Measurements from ENCODE around the gene TMIGD1. TPM values are rescaled to one million over a fixed set of nuclear protein-coding genes. Genes with fewer than 3 reads are reported as not detected.
"Not testable (repeated sequence)": the region's sequence is repeated elsewhere in the genome, so short reads cannot be mapped to it uniquely, and the experiment has no call there.

The TMIGD1 gene
- total RNA-seq, 1 donor from 2014 or later, result not detected

DNA sequence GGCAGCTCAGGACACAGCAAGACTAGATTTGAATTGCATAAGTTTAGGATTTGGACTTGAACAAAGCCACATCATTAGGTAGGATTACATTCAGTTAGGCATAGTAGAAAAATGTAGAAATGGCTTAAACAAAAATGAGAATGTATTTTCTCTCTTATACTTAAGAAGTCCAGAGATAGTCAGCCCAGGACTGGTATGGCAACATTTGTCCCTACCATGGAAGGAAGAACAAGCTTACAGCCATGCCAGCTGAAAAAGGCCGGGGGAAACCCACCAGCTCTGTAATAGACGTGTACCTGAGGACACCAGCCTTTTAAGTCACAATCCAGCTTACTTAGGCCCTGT lies 11.2 kb upstream of the TMIGD1 start:
- H3K4me3 ChIP-seq, result no peak overlapping the region
- Mint-ChIP-seq H3K9me3 (no peaks in the 10 kb centered on the region), H3K27ac (no peak overlapping the region), H3K36me3 (no peaks in the 10 kb centered on the region), H3K27me3 (ENCODE audit: insufficient read depth, low read depth) (no peaks in the 10 kb centered on the region), H3K4me1 (peaks cover 27% of the 10 kb centered on the region), H3K4me3 (no peak overlapping the region)
- H3F3A ChIP-seq (ENCODE audit: low read depth), result peaks cover 11% of the 10 kb centered on the region
- H3K4me1 ChIP-seq, result peaks cover 7% of the 10 kb centered on the region
- no peak overlapping the region for H3K4me2 ChIP-seq
- H3K79me2 ChIP-seq (ENCODE audit: low read depth), result no peaks in the 10 kb centered on the region
- H3K9ac ChIP-seq, result no peak overlapping the region
- no peaks in the 10 kb centered on the region for H3K36me3 ChIP-seq
- H3K27me3 ChIP-seq, result no peaks in the 10 kb centered on the region
- no peaks in the 10 kb centered on the region for H4K20me1 ChIP-seq (ENCODE audit: low read depth)
- DNase-seq (ENCODE audit: low spot score), result no peak
- H3K27ac ChIP-seq, result no peak overlapping the region
- TF ChIP-seq, protein P1, sequence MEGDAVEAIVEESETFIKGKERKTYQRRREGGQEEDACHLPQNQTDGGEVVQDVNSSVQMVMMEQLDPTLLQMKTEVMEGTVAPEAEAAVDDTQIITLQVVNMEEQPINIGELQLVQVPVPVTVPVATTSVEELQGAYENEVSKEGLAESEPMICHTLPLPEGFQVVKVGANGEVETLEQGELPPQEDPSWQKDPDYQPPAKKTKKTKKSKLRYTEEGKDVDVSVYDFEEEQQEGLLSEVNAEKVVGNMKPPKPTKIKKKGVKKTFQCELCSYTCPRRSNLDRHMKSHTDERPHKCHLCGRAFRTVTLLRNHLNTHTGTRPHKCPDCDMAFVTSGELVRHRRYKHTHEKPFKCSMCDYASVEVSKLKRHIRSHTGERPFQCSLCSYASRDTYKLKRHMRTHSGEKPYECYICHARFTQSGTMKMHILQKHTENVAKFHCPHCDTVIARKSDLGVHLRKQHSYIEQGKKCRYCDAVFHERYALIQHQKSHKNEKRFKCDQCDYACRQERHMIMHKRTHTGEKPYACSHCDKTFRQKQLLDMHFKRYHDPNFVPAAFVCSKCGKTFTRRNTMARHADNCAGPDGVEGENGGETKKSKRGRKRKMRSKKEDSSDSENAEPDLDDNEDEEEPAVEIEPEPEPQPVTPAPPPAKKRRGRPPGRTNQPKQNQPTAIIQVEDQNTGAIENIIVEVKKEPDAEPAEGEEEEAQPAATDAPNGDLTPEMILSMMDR (IDR thresholded peaks at IDR 0.05), result no peak
- no peak for TF ChIP-seq EZH2 (IDR thresholded peaks at IDR 0.05)
- TF ChIP-seq EZH2phosphoT487 (IDR thresholded peaks at IDR 0.05), result no peak
- H2AFZ ChIP-seq (replicated peaks), result no peak overlapping the region
- H3K9me3 ChIP-seq (ENCODE audit: low read depth), result no peaks in the 10 kb centered on the region

DNA sequence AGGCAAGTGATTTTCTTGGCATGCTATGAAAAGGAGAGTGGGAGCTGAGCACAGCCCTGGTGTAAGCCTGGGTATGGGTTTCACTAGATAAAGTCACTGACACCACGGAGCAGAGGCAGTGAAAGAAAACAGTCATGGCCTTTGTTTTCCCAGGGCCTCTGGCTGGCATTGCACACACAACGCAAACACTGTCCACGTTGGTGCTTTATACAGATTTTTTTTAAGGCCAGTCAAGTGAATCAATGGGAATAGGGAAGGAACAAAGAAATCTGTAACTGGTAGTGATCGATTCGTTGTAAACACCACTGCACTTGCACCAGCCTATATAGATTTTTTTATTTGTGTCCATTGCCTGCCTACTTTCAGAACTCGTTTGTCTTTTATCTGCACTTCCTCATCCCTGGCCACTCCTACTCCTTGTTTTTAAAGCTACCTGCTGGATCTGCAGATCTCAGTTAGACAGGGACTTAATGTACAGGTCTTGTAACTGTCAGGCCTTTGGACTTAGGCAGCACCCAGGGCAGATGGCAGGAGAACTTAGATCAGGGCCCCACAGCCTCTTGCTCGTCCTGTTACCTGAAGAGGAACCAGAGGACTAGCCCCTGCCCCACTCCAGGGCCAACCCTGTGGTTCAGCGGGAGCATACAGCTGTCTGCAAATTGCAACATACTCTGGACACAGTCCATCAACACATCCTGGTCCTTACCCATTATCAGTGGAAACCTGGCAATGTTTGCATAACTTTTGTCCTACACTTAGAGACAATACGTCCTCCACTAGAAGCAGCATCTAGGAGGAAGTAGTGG lies 10.6 kb upstream of the TMIGD1 start:
- Mint-ChIP-seq H3K9me3 (no peaks in the 10 kb centered on the region), H3K36me3 (no peaks in the 10 kb centered on the region), H3K4me1 (peaks cover 30% of the 10 kb centered on the region), H3K27me3 (ENCODE audit: insufficient read depth, low read depth) (no peaks in the 10 kb centered on the region), H3K4me3 (no peak overlapping the region), H3K27ac (peak overlapping the region; percentile 16)
- Histone ChIP-seq H3K79me2 (ENCODE audit: low read depth) (no peaks in the 10 kb centered on the region), H3K27ac (no peak overlapping the region), H3K4me2 (no peak overlapping the region), H3K4me3 (no peak overlapping the region), H3K36me3 (no peaks in the 10 kb centered on the region), H3K9me3 (ENCODE audit: low read depth) (no peaks in the 10 kb centered on the region), H3F3A (ENCODE audit: low read depth) (peaks cover 17% of the 10 kb centered on the region), H2AFZ (replicated peaks) (peak overlapping the region; percentile 19), H4K20me1 (ENCODE audit: low read depth) (no peaks in the 10 kb centered on the region), H3K9ac (no peak overlapping the region), H3K4me1 (peaks cover 7% of the 10 kb centered on the region), H3K27me3 (no peaks in the 10 kb centered on the region)
- TF ChIP-seq EZH2 (IDR thresholded peaks at IDR 0.05) (no peak), EZH2phosphoT487 (IDR thresholded peaks at IDR 0.05) (no peak)
- DNase-seq (ENCODE audit: low spot score), result no peak

DNA sequence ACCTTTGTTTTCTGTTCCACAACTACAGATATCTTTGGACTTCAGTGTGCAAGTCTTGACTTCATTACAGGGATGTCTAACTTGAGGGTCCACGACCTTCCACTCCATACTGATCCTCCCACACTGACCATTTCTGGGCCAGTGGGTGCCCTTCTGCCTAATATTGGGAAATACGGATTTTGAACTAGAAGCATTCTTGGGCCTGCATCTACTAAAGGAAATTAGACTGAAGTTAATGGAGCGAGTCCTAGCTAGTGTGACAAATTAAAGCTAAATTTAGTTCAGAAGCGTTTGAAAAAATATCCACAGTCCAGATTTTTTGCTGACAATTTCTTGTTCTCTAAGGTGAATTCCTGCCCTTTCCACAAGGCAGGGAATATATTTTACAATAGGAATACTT lies 9.9 kb upstream of the TMIGD1 start:
- Histone ChIP-seq H3F3A (ENCODE audit: low read depth) (peaks cover 18% of the 10 kb centered on the region), H3K9me3 (ENCODE audit: low read depth) (no peaks in the 10 kb centered on the region), H4K20me1 (ENCODE audit: low read depth) (no peaks in the 10 kb centered on the region), H3K27me3 (peaks cover 2% of the 10 kb centered on the region), H3K4me1 (peaks cover 7% of the 10 kb centered on the region), H3K79me2 (ENCODE audit: low read depth) (no peaks in the 10 kb centered on the region), H3K9ac (no peak overlapping the region), H3K27ac (no peak overlapping the region), H3K4me2 (no peak overlapping the region), H2AFZ (replicated peaks) (no peak overlapping the region), H3K36me3 (no peaks in the 10 kb centered on the region), H3K4me3 (no peak overlapping the region)
- no peak overlapping the region for H3K27ac Mint-ChIP-seq
- H3K4me1 Mint-ChIP-seq, result peaks cover 30% of the 10 kb centered on the region
- DNase-seq (ENCODE audit: low spot score), result no peak
- H3K27me3 Mint-ChIP-seq (ENCODE audit: insufficient read depth, low read depth), result peaks cover under 1% of the 10 kb centered on the region
- H3K36me3 Mint-ChIP-seq, result no peaks in the 10 kb centered on the region
- TF ChIP-seq, protein P1 (IDR thresholded peaks at IDR 0.05), result no peak
- TF ChIP-seq EZH2phosphoT487 (IDR thresholded peaks at IDR 0.05), result no peak
- no peak for TF ChIP-seq EZH2 (IDR thresholded peaks at IDR 0.05)
- no peaks in the 10 kb centered on the region for H3K9me3 Mint-ChIP-seq
- H3K4me3 Mint-ChIP-seq, result no peak overlapping the region

DNA sequence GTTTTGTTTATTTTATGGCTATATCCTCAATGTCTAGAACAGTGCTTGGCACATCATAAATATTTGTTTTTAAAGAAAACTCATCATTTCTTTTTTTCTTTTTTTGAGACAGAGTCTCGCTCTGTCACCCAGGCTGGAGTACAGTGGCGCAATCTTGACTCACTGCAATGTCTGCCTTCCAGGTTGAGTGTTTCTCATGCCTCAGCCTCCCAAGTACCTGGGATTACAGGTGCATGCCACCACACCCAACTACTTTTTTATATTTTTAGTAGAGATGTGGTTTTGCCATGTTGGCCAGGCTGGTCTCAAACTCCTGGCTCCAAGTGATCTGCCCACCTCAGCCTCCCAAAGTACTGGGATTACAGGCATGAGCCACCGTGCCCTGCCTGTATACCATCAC lies 9.4 kb upstream of the TMIGD1 start:
- H3K4me3 Mint-ChIP-seq; H3K9me3 ChIP-seq (ENCODE audit: low read depth); H3K36me3 Mint-ChIP-seq; H2AFZ ChIP-seq (replicated peaks); H3K79me2 ChIP-seq (ENCODE audit: low read depth); H4K20me1 ChIP-seq (ENCODE audit: low read depth); H3K9ac ChIP-seq; H3K4me1 ChIP-seq; H3K4me3 ChIP-seq; H3K27me3 ChIP-seq; H3K36me3 ChIP-seq; H3K27ac ChIP-seq; DNase-seq (ENCODE audit: low spot score); H3K27ac Mint-ChIP-seq; H3K4me2 ChIP-seq; H3K27me3 Mint-ChIP-seq (ENCODE audit: insufficient read depth, low read depth); H3K9me3 Mint-ChIP-seq: not testable (repeated sequence)
- peaks cover 18% of the 10 kb centered on the region for H3F3A ChIP-seq (ENCODE audit: low read depth)
- H3K4me1 Mint-ChIP-seq, result peaks cover 30% of the 10 kb centered on the region

Measured in neural progenitor cell (in vitro differentiated cells).